Activated CD4-positive, alpha-beta T cell treated with anti-CD3 and anti-CD28 coated beads for 48 hours (primary cell): Measurements from ENCODE around the gene DNAJC13.
"Not testable (repeated sequence)": the region's sequence is repeated elsewhere in the genome, so short reads cannot be mapped to it uniquely, and the experiment has no call there.

Experiments
- DNase-seq: peaks from one replicate; pipeline ENCODE4 v3.0.0-alpha.2; 2020

The DNAJC13 gene

GRCh38 chr3:132416807-132417694, at the start of gene DNAJC13:
TSS of gene DNAJC13 (plus strand) at chr3:132417502. CDS start at chr3:132434551, 17,049 bp downstream.
- DNase-seq, result peak; percentile 94

GRCh38 chr3:132368515-132368914, 48.8 kb upstream of the DNAJC13 start:
- DNase-seq, result no peak

GRCh38 chr3:132368962-132369361, 48.3 kb upstream of the DNAJC13 start:
- no peak for DNase-seq

GRCh38 chr3:132376945-132377354, 40.4 kb upstream of the DNAJC13 start:
- DNase-seq, result not testable (repeated sequence)

- DNase-seq, result no peak
Measured at GRCh38 chr3:132378048-132378762, 39.1 kb upstream of the DNAJC13 start.

GRCh38 chr3:132378846-132379245, 38.5 kb upstream of the DNAJC13 start:
- DNase-seq, result no peak

GRCh38 chr3:132380920-132381319, 36.4 kb upstream of the DNAJC13 start:
- no peak for DNase-seq

GRCh38 chr3:132381348-132381944, 35.9 kb upstream of the DNAJC13 start:
- no peak for DNase-seq

GRCh38 chr3:132382267-132382666, 35.0 kb upstream of the DNAJC13 start:
- DNase-seq, result no peak

GRCh38 chr3:132382688-132383194, 34.6 kb upstream of the DNAJC13 start:
- DNase-seq, result no peak

GRCh38 chr3:132386259-132386658, 31.0 kb upstream of the DNAJC13 start:
- DNase-seq, result no peak

GRCh38 chr3:132392675-132393074, 24.6 kb upstream of the DNAJC13 start:
- DNase-seq, result not testable (repeated sequence)

- DNase-seq, result no peak
Measured at GRCh38 chr3:132394320-132394719, 23.0 kb upstream of the DNAJC13 start.

- no peak for DNase-seq
Measured at GRCh38 chr3:132395126-132395525, 22.2 kb upstream of the DNAJC13 start.

- no peak for DNase-seq
Measured at GRCh38 chr3:132396255-132396654, 21.0 kb upstream of the DNAJC13 start.

- not testable (repeated sequence) for DNase-seq
Measured at GRCh38 chr3:132396776-132397175, 20.5 kb upstream of the DNAJC13 start.

GRCh38 chr3:132399054-132399929, 18.0 kb upstream of the DNAJC13 start:
- peak; percentile 36 for DNase-seq

- no peak for DNase-seq
Measured at GRCh38 chr3:132401255-132401654, 16.0 kb upstream of the DNAJC13 start.

GRCh38 chr3:132404276-132404675, 13.0 kb upstream of the DNAJC13 start:
- no peak for DNase-seq

GRCh38 chr3:132405188-132405587, 12.1 kb upstream of the DNAJC13 start:
- no peak for DNase-seq

GRCh38 chr3:132405609-132406299, 11.5 kb upstream of the DNAJC13 start:
- DNase-seq, result no peak

GRCh38 chr3:132406587-132406986, 10.7 kb upstream of the DNAJC13 start:
- DNase-seq, result no peak
